Measurements from ENCODE around the gene UBIAD1.
"Not testable (repeated sequence)": the region's sequence is repeated elsewhere in the genome, so short reads cannot be mapped to it uniquely, and the experiment has no call there.

The UBIAD1 gene

GRCh38 chr1:11281518-11282331 is 8.7 kb downstream of the UBIAD1 start:
- H3K27ac ChIP-seq (ENCODE audit: low read length): no peak overlapping the region
- H3K36me3 ChIP-seq (ENCODE audit: control insufficient read depth in 1 of 2, insufficient read depth in 2 of 2, low read length in 2 of 2): peaks cover 9 to 32% of the 10 kb centered on the region in 2 donors
- H3K9me3 ChIP-seq (ENCODE audit: control insufficient read depth in 1 of 2, low read length in 2 of 2): no peaks in the 10 kb centered on the region
- peaks cover 0 to 23% of the 10 kb centered on the region in 2 donors for H3K4me1 ChIP-seq (ENCODE audit: control insufficient read depth in 1 of 2, insufficient read depth in 2 of 2, low read length in 2 of 2)
- H3K27me3 ChIP-seq (ENCODE audit: low read depth, low read length): no peaks in the 10 kb centered on the region
- H3K4me3 ChIP-seq (ENCODE audit: low read depth in 1 of 2, low read length in 2 of 2): no peak overlapping the region

DNA sequence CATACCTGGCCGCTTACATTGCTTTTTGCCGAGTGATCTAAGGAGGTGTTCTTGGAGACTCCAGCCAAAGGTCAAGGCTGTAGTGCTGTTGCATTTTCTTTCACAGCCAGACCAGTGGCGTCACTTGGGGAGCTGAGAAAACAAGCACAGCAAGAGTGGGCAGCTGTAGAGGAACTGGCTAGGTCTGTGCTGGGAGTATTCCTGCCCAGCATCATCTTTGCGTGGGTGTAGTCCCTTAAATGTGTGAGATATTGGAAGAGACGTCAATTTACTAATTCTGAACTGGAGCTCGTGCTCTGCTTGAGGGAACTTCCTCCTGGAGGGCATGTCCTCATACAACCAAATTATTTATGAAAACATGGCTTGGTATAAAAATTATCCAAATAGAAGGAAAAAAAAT is 10.2 kb downstream of the UBIAD1 start:
- H3K4me1 ChIP-seq (ENCODE audit: control insufficient read depth in 1 of 2, insufficient read depth in 2 of 2, low read length in 2 of 2): peaks cover 0 to 23% of the 10 kb centered on the region in 2 donors
- no peak overlapping the region for H3K27ac ChIP-seq (ENCODE audit: low read length)
- peaks cover 14 to 41% of the 10 kb centered on the region in 2 donors for H3K36me3 ChIP-seq (ENCODE audit: control insufficient read depth in 1 of 2, insufficient read depth in 2 of 2, low read length in 2 of 2)
- H3K27me3 ChIP-seq (ENCODE audit: low read depth, low read length): no peaks in the 10 kb centered on the region
- no peak overlapping the region for H3K4me3 ChIP-seq (ENCODE audit: low read depth in 1 of 2, low read length in 2 of 2)
- no peaks in the 10 kb centered on the region for H3K9me3 ChIP-seq (ENCODE audit: control insufficient read depth in 1 of 2, low read length in 2 of 2)

DNA sequence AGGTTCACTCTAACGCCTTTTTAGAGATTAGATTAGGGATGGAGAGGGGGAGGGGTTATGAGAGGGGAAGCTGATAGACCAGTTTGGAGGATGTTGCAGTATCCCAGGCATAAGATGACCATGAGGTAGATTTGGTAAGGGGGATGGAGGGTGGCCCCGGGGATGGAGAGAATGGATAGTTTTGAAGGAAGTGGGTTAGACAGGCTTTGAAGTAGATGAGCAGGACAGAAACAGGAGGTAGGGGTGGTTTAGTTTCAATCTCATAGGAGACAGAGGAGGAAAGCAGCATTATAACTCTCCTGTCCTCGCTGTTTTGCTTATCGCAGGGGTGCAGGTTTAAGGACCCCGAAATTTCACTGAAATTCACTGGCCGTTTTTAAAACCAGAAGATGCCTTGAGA is 11.8 kb downstream of the UBIAD1 start:
- Histone ChIP-seq H3K27me3 (ENCODE audit: low read depth, low read length) (no peaks in the 10 kb centered on the region), H3K27ac (ENCODE audit: low read length) (no peak overlapping the region), H3K36me3 (ENCODE audit: control insufficient read depth in 1 of 2, insufficient read depth in 2 of 2, low read length in 2 of 2) (peaks cover 21 to 38% of the 10 kb centered on the region in 2 donors), H3K4me3 (ENCODE audit: low read depth in 1 of 2, low read length in 2 of 2) (no peak overlapping the region), H3K4me1 (ENCODE audit: control insufficient read depth in 1 of 2, insufficient read depth in 2 of 2, low read length in 2 of 2) (peaks cover 0 to 23% of the 10 kb centered on the region in 2 donors), H3K9me3 (ENCODE audit: control insufficient read depth in 1 of 2, low read length in 2 of 2) (no peaks in the 10 kb centered on the region)

- Histone ChIP-seq H3K4me1 (ENCODE audit: control insufficient read depth in 1 of 2, insufficient read depth in 2 of 2, low read length in 2 of 2) (peaks cover 0 to 14% of the 10 kb centered on the region in 2 donors), H3K4me3 (ENCODE audit: low read depth in 1 of 2, low read length in 2 of 2) (no peak overlapping the region), H3K27me3 (ENCODE audit: low read depth, low read length) (no peaks in the 10 kb centered on the region)
These were observed 13.1 kb downstream of the UBIAD1 start for GRCh38 chr1:11285883-11286734.

DNA sequence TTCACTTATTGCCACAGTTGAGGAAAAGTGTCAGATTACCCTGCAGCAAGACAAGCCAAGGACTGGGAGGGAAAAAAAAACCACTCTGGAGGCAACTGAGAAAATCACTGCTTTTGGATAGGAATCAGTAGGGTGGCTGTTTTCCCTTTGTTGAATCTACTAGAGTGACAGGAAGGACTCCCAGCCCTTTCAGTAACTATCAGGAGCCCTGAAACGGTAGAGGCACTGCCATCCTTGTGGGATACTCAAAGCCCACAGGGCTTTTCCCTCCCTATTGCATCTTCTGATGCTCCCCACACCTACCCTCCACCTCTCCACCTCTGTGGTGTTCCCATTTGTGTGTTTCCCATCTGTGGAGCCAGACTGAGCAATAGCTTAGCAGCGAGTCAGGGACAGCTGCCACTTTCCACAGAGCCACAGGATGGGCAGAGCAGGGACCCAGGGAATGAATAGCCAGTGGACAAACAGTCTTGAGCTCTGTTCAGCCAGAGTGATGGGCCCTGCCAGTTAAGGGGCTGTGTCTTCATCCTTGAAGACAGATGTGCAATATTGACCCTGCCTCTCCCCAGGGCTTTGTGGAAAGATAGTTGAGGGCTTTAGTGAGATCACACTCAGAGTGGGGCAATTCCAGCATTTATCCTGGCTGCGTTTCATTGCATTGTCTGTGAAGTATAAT is 13.9 kb downstream of the UBIAD1 start:
- Histone ChIP-seq H3K36me3 (ENCODE audit: control insufficient read depth in 1 of 2, insufficient read depth in 2 of 2, low read length in 2 of 2) (peaks cover 25 to 36% of the 10 kb centered on the region in 2 donors), H3K27me3 (ENCODE audit: low read depth, low read length) (no peaks in the 10 kb centered on the region), H3K4me1 (ENCODE audit: control insufficient read depth in 1 of 2, insufficient read depth in 2 of 2, low read length in 2 of 2) (peaks cover 0 to 7% of the 10 kb centered on the region in 2 donors), H3K27ac (ENCODE audit: low read length) (no peak overlapping the region), H3K9me3 (ENCODE audit: control insufficient read depth in 1 of 2, low read length in 2 of 2) (no peaks in the 10 kb centered on the region), H3K4me3 (ENCODE audit: low read depth in 1 of 2, low read length in 2 of 2) (no peak overlapping the region)

More at GRCh38 chr1:11285883-11286734, 13.1 kb downstream of the UBIAD1 start:
- no peak overlapping the region for H3K27ac ChIP-seq (ENCODE audit: low read length)
- no peaks in the 10 kb centered on the region for H3K9me3 ChIP-seq (ENCODE audit: control insufficient read depth in 1 of 2, low read length in 2 of 2)
- H3K36me3 ChIP-seq (ENCODE audit: control insufficient read depth in 1 of 2, insufficient read depth in 2 of 2, low read length in 2 of 2): peaks cover 25 to 33% of the 10 kb centered on the region in 2 donors

DNA sequence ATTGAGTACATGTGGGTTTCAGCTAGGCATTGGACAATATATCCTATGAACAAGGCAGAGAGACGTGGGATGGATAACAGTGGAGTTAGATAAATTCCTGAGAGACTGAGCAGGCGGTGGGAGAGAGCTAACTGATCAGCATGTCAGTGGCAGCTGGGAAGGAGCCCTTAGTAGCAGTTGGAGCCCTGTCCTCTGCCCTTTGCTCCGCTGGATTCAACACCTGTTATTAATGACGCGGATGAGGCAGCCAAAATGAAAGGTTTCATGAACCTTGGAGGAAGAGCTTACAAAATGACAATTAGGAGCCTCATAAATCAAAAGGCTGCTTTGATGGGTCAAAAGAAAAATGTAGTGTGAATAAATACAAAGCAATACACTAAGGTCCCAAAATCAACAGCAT is 16.1 kb downstream of the UBIAD1 start:
- Histone ChIP-seq H3K27ac (ENCODE audit: low read length) (no peak overlapping the region), H3K36me3 (ENCODE audit: control insufficient read depth in 1 of 2, insufficient read depth in 2 of 2, low read length in 2 of 2) (peaks cover 25 to 40% of the 10 kb centered on the region in 2 donors), H3K4me1 (ENCODE audit: control insufficient read depth in 1 of 2, insufficient read depth in 2 of 2, low read length in 2 of 2) (no peaks in the 10 kb centered on the region), H3K4me3 (ENCODE audit: low read depth in 1 of 2, low read length in 2 of 2) (no peak overlapping the region), H3K27me3 (ENCODE audit: low read depth, low read length) (no peaks in the 10 kb centered on the region), H3K9me3 (ENCODE audit: control insufficient read depth in 1 of 2, low read length in 2 of 2) (no peaks in the 10 kb centered on the region)

GRCh38 chr1:11291049-11291448 is 18.1 kb downstream of the UBIAD1 start:
- no peak overlapping the region for H3K27ac ChIP-seq (ENCODE audit: low read length)
- H3K4me3 ChIP-seq (ENCODE audit: low read depth in 1 of 2, low read length in 2 of 2): no peak overlapping the region
- H3K9me3 ChIP-seq (ENCODE audit: control insufficient read depth in 1 of 2, low read length in 2 of 2): no peaks in the 10 kb centered on the region
- no peaks in the 10 kb centered on the region for H3K27me3 ChIP-seq (ENCODE audit: low read depth, low read length)
- H3K4me1 ChIP-seq (ENCODE audit: control insufficient read depth in 1 of 2, insufficient read depth in 2 of 2, low read length in 2 of 2): no peaks in the 10 kb centered on the region
- peaks cover 28 to 49% of the 10 kb centered on the region in 2 donors for H3K36me3 ChIP-seq (ENCODE audit: control insufficient read depth in 1 of 2, insufficient read depth in 2 of 2, low read length in 2 of 2)

DNA sequence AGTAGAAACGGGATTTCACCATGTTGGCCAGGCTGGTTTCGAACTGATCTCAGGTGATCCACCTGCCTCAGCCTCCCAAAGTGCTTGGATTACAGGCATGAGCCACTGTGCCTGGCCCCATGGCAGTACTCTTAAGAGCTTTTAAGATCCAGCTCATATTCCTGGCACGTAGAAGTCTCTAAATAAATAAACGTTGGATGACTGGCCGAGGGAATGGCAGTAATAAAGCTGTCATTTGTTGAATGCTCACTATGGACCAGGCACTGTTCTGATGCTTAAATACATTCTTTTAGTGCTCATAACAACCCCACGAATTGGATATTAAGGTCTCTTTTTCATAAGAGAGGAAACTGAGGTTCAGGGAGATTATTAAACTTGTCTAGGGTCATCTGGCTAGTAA is 20.9 kb downstream of the UBIAD1 start:
- peaks cover 20 to 30% of the 10 kb centered on the region in 2 donors for H3K36me3 ChIP-seq (ENCODE audit: control insufficient read depth in 1 of 2, insufficient read depth in 2 of 2, low read length in 2 of 2)
- H3K27ac ChIP-seq (ENCODE audit: low read length): no peak overlapping the region
- no peaks in the 10 kb centered on the region for H3K4me1 ChIP-seq (ENCODE audit: control insufficient read depth in 1 of 2, insufficient read depth in 2 of 2, low read length in 2 of 2)
- H3K4me3 ChIP-seq (ENCODE audit: low read depth in 1 of 2, low read length in 2 of 2): no peak overlapping the region
- H3K9me3 ChIP-seq (ENCODE audit: control insufficient read depth in 1 of 2, low read length in 2 of 2): no peaks in the 10 kb centered on the region
- no peaks in the 10 kb centered on the region for H3K27me3 ChIP-seq (ENCODE audit: low read depth, low read length)

DNA sequence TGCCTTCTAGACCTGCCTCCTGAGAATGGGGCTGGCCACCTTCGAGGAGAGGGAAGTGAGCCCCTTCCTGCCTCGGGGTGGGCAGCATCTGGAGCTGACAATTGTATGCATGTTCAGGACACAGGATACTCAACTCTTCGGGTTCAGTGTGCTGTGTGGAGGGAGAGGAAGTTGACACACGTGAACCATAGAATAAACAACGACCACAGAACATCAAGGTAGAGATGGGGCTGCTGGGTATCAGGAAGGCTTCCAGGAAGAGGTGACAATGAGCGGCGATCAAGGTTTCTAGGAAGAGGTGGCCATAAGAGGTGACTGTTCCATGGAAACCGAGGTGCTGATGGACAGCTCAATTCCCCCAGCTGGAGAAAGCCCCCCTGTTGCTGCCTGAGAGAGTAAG is 22.0 kb downstream of the UBIAD1 start:
- H3K4me1 ChIP-seq (ENCODE audit: control insufficient read depth in 1 of 2, insufficient read depth in 2 of 2, low read length in 2 of 2): no peaks in the 10 kb centered on the region
- peaks cover 16 to 28% of the 10 kb centered on the region in 2 donors for H3K36me3 ChIP-seq (ENCODE audit: control insufficient read depth in 1 of 2, insufficient read depth in 2 of 2, low read length in 2 of 2)
- H3K27ac ChIP-seq (ENCODE audit: low read length): no peak overlapping the region
- H3K27me3 ChIP-seq (ENCODE audit: low read depth, low read length): no peaks in the 10 kb centered on the region
- H3K9me3 ChIP-seq (ENCODE audit: control insufficient read depth in 1 of 2, low read length in 2 of 2): no peaks in the 10 kb centered on the region
- no peak overlapping the region for H3K4me3 ChIP-seq (ENCODE audit: low read depth in 1 of 2, low read length in 2 of 2)

DNA sequence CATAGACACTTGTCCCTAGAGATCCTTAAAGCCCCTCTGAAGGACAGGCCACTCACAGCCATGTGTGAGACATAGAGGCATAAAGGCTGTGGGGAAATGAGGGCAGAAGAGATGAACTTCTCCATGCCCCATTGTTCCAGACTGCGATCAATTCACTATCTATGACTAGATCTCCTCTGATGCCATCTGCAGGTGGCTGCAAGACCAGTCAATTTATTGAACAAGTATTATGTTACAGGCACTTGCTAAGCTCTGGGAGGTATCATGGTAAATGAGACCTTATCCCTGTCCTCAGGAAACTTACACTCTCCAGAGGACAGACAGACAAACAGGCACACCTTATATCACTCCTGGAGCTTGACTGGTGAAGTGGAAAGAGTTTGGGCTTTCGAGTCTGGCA is 22.9 kb downstream of the UBIAD1 start:
- no peak overlapping the region for H3K27ac ChIP-seq (ENCODE audit: low read length)

GRCh38 chr1:11297774-11298173 is 24.8 kb downstream of the UBIAD1 start:
- H3K27ac ChIP-seq (ENCODE audit: low read length); H3K27me3 ChIP-seq (ENCODE audit: low read depth, low read length); H3K9me3 ChIP-seq (ENCODE audit: control insufficient read depth in 1 of 2, low read length in 2 of 2); H3K4me1 ChIP-seq (ENCODE audit: control insufficient read depth in 1 of 2, insufficient read depth in 2 of 2, low read length in 2 of 2); H3K4me3 ChIP-seq (ENCODE audit: low read depth in 1 of 2, low read length in 2 of 2): not testable (repeated sequence)
- H3K36me3 ChIP-seq (ENCODE audit: control insufficient read depth in 1 of 2, insufficient read depth in 2 of 2, low read length in 2 of 2): peaks cover 12 to 20% of the 10 kb centered on the region in 2 donors

More for the DNA sequence above, 22.9 kb downstream of the UBIAD1 start:
- Histone ChIP-seq H3K4me3 (ENCODE audit: low read depth in 1 of 2, low read length in 2 of 2) (no peak overlapping the region), H3K4me1 (ENCODE audit: control insufficient read depth in 1 of 2, insufficient read depth in 2 of 2, low read length in 2 of 2) (no peaks in the 10 kb centered on the region), H3K27me3 (ENCODE audit: low read depth, low read length) (no peaks in the 10 kb centered on the region), H3K9me3 (ENCODE audit: control insufficient read depth in 1 of 2, low read length in 2 of 2) (no peaks in the 10 kb centered on the region), H3K36me3 (ENCODE audit: control insufficient read depth in 1 of 2, insufficient read depth in 2 of 2, low read length in 2 of 2) (peaks cover 12 to 24% of the 10 kb centered on the region in 2 donors)
